GM21529 (cell line): ENCODE results near the gene ADCY7.

Experiments used
- ATAC-seq: cut with Tn5 transposase; IDR thresholded peaks from one replicate; pipeline ENCODE4 v1.9.1; 2021; ENCODE audit not compliant: unreplicated experiment

ADCY7 gene

DNA sequence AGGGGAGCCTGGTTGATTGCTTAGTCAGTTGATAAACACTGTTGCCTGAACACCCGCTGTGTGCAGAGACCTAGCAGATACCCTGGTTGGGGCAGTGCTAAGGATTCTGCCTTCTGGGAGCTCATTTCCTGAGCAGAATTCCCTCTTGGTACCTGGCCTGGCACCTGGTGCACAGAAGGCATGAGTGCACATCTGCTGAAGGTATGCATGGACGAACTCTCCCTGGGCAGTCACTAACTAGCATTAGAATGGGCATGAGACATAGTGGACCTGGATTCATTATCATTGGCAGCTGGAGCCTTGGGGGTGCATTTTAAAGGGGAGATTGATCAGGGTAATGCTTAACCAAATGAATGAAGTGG is 13.1 kb downstream of the ADCY7 start:
- no peak for ATAC-seq

DNA sequence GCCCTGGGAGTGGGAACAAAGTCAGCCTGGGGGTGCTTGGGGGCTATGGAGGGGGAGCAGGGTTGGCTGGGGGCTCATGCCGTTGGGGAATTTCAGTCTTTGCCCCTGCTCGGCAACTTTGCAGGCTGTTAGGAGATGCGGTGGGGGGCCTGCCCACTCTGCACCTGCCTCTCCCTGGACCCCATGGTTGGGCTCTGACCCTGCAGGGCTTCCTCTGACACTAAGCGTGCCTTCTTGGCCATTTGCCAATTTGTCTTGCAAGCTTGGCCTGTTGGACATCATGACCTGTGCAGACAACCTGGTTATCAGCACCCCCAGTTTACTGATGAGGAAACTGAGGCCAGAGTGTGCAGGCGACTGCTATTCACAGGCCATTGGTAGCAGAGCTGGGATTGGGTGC is 14.6 kb downstream of the ADCY7 start:
- ATAC-seq, result no peak

DNA sequence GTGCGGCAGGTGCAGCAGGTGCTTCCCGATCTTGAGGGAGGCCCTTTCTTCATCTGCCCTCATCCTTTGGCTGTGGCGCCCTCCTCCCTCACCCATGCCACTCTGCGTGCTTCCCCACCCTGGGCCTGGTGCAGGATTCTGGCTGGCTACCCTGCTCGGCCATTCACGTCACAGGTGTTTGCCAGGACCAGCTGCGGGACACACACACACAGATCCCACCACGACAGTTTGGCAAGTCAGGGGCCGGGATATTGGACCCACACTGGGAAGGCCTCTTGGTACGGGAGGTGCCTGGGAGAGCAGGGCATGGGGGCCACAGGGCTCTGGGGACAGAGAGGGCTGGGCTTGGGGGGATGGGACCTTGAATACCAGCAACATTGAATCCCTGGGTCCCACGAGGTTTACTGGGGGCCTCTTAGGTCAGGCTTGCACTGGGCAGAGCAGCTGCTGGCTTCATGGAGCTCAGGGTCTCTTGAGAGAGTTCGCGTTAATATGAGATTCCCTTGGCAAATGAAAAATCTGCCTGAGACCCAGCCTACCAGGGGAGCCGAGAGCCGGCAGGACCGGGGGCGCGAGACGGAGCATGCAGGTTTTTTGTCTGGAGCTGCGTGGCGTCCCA is 15.1 kb downstream of the ADCY7 start:
- no peak for ATAC-seq

DNA sequence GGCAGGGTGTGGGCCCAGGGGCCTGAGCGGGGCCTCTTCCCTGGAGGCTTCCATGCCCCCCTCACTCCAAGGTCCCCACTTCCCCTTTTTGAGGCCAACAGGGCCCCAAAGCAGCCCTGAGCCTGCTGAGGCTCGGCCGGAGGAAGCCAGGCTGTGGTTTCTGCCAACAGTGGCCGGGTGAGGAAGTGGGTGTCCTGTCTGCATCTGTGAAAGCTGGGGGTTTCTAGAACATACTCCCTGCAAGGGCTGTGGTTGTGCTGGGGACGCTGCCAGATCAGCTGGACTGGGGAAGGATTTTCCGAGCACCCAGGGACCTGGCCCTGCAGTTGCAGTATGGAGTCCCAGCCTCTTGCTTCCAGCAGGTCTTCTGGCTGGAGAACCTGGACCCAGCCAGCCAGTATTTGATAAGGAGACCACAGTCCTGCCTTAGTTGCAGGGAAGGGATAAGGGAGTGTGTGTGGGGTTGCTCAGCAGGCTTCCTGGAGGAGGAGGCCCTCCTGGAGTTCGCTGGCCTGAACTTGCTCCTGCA is 15.7 kb downstream of the ADCY7 start:
- peak; percentile 97 for ATAC-seq

DNA sequence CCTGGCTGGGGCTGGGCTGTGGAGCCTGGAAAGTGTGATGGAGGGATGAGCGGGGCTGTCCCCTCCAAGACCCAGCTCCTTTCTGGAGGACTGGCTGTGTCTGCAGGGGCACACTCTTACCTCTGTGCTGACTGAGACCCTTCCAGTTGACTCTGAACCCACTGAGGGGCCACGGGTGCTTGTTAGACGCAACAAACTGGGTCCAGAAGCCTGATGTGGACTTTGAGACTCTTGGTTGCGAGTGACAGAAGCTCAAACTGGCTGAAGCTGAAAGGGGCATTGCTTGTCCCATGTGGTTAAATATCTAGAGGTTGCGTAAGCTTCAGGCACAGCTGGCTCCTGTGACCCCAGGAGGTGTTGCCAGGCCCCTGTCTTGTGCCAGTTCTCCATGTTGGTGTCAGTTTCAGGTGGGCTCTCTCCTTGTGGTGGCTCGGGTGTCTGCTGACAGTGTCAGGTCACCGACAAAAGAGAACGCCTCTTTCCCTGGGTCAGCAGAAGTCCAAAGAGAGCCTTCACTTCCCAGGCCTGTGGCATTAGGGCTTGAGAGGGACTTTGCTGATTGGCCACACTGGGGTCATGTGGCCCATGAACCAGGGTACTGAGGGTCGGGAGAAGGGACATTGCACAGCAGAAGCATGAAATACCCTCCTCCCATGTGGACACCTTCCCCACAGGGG is 16.7 kb downstream of the ADCY7 start:
- no peak for ATAC-seq

DNA sequence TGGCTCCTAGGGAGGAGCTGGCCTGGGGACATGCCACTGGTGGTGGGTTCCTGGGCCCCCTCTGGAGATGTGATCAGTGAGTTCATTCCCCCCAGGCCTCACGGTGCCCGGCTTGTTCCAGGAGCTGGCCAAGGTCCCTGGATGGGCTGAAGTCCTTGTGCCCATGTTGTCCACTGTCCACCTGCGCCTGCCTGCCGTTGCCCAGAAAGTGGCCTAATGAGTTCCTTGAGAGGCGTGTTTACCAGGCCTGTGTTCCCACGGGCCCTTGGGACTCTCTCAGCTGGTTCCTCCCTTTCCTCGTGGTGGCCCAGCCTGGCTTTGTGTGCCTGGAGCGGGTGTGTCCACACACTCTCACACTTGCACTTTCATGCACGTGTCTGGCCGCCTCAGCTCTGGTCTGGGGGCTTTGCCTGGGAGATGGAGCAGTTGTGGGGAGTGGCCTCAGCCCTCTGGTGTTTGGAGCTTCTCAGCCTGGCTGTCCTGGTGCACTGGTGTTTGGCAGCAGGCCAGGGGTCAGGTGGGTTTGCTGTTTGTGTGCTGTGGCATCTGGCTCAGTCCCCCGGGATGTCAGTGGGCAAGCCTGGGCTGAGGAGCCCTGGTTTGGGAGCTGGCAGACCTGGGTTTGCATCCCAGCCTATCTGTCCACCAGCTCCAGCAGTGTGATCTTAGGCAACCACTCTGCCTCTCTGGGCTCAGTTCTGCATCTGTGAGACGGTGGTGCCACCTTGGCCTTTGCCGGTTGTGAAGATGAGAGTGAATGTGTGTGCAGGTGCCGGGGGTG is 18.0 kb downstream of the ADCY7 start:
- ATAC-seq, result no peak

DNA sequence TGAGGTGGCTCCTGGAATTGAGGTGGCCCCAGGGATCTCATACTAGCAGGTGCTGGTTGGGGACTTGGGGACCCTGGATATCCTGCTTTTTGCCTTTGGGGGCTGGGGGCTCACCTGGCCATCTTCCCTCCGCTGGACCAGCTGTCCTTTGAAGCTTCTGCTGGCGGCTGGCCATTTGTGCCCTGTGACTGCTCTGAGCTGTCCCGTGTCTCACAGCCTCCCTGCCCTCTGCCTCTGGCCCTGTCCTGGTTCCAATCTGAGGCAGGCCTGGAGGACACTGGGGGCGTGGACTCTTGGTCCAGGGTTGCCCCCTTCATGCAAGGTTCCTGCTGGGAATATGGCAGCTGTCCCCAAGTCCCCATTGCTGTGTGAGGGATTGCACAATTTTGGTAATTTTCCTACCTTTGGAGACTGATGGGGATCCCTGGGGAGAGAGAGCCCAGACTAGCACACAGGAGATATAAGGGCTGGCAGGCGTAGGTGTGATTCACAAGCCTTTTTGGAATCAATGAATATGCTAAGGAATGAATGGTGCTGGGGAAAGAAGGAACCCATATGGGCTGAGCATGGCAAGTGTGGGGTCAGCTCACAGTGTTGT is 19.2 kb downstream of the ADCY7 start:
- no peak for ATAC-seq

DNA sequence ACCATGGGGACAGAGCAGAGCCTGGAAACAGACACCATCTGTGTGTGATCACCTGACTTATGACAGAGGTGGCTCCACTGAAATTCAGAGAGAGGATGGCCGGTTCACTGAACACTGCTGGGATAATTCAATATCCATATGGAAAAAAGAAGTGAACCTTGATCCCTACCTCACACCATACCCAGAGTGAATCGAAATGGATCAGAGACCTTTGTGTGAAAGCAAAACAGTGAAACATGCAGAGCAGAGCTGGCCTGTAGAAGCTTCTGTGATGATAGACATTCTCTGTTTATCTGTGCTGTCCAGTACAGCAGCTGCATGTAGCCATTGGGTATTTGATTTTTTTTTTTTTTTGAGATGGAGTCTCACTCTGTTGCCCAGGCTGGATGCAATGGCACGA is 20.3 kb downstream of the ADCY7 start:
- ATAC-seq, result no peak

DNA sequence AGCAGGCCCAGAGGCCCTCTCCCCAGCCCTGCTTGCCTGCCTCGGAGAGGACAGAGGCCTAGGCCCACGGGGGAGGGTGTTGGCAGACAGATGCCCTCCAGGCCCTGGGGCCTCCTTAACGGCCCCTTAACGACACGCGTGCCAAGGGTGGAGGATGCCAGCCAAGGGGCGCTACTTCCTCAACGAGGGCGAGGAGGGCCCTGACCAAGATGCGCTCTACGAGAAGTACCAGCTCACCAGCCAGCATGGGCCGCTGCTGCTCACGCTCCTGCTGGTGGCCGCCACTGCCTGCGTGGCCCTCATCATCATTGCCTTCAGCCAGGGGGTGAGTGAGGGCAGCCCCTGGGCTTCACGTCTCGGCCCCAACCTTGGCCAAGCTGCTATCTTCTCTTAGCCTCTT is 21.7 kb downstream of the ADCY7 start:
- ATAC-seq, result no peak

DNA sequence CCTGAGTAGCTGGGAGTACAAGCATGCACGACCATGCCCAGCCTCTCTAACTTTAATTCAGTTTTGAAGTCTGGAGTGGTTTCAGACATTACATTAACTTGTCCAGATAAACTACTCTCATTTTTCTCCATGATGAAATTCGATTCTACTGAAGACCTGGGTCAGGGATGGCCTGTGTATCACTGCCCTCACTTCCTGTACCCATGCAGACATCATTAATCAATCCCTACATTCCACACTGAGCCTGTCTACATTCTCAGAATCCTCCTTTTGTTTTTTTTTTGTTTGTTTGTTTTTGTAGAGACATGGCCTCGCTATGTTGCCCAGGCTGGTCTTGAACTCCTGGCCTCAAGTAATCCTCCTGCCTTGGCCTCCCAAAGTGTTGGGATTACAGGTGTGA is 22.6 kb downstream of the ADCY7 start:
- no peak for ATAC-seq

DNA sequence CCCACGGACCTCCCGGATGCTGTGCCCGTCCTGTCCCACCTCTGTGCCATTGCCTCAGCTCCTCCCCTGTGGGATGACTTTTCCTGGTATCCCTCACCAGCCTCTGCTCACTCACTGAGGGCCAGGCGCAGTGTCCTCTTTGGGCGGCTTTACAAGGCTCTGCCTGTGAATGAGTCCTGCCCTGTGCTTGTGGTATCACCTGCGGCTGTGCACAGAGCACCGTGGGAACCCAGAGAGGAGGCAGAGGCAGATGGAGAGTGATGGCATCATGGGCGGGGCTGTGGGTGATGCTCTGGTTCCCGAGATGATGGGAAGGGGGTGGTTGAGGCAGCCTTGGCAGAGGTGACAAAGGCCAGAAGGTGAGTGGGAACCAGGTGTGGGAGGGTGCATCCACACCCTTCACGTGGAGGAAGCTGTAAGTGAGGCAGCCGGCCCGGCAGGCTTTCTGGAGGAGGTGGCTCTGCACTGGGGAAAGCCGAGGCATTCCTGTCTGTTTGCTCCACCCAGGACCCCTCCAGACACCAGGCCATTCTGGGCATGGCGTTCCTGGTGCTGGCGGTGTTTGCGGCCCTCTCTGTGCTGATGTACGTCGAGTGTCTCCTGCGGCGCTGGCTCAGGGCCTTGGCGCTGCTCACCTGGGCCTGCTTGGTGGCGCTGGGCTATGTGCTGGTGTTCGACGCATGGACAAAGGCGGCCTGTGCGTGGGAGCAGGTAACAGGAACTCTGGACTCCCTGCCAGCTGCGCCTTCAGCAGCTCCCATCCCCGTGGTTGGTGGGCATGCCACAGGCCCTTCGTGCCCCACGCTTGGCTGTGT is 23.8 kb downstream of the ADCY7 start:
- no peak for ATAC-seq

DNA sequence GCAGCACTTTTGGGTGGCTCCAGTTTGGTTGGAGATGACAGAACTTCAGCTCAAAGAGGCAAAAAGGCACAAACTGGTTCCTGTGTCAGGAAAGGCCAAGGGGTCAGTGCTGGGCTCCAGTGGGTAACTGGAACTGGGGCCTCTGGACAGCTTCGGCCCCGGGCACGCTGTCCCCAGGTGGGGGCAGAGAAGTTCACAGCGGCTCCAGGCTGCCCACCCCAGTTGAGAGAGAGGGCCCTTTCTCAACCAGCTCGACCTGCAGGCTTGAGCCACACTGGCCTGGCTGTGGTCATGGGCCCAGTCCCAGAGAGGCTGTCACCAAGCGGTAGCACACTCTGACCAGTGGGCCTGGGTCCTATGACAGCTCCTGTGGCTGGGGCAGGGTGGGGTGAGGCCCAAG is 24.5 kb downstream of the ADCY7 start:
- no peak for ATAC-seq

DNA sequence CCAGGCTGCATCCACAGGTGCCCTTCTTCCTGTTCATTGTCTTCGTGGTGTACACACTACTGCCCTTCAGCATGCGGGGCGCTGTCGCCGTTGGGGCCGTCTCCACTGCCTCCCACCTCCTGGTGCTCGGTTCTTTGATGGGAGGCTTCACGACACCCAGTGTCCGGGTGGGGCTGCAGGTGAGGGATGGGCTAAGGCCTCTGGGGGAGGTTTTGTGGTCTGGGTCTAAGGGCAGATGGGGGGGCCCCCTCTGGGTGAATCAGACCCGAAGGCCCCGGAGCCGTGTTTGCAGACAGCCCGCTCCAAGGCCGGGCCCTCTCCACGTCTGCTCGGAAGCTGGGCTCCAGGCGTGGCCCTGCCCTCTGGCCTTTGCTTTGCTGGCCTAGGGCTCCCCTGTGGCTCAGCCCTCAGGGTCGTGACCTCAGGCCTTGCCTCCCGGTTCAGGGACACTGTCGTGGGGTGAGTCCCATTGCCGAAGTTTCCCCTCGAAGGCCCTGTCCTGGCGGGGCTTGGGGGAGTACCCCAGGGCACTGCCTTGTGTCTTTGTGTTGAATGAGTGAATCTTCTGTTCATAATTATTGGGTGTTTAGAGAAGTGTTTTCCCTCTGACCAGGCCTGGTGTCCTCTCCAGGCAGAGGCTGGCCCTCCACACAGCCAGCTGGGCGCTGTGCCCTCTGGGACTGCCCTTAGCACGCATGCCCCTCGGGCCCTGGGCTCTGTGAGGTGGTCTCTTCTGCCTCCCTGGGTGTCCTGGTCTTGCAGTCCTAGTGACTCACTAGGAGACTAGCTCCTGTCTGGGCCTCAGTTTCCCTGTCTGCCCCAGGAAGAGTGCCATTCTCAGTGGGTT is 25.6 kb downstream of the ADCY7 start:
- ATAC-seq, result no peak

DNA sequence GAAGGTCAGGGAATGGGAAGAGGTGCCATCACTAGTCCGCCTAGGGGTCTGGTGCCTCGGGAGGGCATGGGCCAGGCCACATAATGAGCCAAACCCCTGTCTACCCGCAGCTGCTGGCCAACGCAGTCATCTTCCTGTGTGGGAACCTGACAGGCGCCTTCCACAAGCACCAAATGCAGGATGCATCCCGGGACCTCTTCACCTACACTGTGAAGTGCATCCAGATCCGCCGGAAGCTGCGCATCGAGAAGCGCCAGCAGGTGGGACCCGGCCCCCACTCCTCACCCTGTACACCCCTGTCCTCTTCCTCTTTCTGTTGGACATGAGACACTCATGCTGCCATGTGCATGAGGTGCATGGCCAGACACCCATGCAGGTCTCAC is 26.2 kb downstream of the ADCY7 start:
- no peak for ATAC-seq

DNA sequence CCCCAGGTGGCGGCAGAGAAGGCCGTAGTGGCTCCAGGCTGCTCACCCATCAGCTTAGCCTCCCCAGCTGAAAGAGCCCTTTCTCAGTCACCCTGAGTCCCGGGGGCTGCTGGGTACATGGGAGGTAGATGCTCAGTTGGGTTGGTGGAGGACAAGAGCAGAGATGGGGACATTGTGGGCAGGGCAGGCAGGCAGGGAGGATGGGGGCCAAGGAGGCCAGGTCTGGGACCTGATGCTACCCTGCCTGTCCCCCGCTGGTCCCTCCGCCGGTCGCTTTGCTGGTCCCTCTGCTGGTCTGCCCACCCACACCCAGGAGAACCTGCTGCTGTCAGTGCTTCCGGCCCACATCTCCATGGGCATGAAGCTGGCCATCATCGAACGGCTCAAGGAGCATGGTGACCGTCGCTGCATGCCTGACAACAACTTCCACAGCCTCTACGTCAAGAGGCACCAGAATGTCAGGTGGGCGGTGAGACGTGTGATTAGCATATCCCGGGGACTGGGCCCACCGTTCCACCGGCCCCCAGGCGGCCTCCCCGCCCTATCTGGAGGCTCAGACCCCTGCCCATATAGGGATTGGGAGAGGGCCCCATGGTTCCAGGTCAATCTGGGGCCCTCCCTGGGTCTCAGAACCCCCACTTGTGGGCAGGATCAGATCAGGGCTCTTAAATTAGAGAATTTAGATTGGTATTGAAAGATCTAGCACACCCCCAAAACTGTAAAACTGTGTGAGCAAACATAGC is 26.9 kb downstream of the ADCY7 start:
- no peak for ATAC-seq

DNA sequence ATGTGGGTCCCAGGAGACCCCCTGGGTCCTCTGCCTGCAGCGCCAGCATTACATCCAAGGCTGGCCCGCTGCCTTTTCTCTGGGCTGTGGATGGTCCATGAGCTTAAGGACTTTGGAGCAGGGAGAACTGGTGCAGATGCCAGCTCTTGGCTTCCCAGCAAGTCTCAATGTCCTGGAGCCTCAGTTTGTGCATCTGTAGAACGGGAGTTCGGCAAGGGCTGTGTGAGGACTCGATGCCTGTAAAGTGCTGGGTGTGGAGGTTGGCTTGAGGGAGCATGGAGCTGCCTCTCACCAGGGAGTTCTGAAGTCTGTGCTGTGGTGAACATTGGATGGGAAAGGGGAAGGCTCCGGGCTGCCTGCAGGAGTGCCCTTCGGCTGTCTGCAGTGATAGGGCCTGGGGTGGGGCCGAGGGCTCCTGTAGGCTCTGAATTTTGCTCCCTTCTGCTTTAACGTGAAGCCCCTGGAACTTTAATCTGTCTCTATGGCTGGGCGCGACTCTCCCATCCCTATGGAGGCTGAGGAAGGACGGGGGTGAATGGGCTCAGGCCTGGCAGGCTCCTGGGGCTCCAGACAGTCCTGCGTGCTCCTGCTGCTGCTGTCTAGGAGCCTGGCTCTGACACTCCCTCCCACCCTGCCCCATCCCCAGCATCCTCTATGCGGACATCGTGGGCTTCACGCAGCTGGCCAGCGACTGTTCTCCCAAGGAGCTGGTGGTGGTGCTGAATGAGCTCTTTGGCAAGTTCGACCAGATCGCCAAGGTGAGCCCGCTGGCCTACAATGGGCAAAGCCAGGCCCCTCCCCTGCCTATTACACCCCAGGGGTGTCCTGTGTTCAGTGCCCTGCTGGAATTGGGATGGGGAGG is 27.9 kb downstream of the ADCY7 start:
- no peak for ATAC-seq

DNA sequence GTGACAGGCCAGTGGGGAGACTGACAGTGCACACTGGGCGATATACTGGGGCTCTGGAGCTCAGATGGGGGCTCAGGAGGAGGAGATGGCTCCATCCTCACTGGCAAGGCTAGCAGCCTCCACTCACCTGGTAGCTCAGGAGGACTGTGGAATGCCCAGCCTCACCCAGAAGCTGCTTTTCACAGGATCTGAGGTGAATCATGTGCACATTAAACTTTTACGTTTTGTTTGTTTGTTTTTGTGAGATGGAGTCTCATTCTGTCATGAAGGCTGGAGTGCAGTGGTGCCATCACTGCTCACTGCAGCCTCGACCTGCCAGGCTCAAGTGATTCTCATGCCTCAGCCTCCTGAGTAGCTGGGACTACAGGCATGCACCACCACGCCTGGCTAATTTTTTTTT is 28.6 kb downstream of the ADCY7 start:
- ATAC-seq, result no peak

DNA sequence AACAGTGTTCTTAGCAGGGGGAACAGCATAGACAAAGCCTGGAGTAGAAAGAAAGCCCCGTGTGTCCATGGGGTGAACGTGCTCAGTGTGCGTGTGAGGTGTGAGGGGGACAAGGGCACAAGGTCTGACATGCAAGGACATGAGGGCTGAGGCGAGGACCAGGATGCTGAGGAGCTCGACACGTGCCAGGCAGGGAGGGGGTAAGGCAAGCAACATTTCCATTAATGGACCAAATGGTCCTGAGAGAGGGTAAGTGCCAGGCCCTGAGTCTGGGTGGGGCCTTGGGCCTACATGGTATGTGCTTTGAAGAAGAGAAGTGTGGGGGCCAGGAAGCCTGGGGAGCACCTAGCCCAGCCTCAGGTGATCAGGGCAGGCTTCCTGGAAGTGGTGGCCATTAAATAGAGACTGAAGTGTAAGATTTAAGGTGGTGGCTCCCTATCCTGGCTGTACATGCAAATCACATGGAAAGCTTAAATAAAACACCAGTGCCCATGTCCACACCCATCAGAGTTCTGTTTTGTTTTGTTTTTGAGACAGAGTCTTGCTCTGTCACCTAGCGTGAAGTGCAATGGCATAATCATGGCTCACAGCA is 29.3 kb downstream of the ADCY7 start:
- no peak for ATAC-seq
